HG02884 (cell line): Measurements from ENCODE around the gene TMEM8B.
"Not testable (repeated sequence)": the region's sequence is repeated elsewhere in the genome, so short reads cannot be mapped to it uniquely, and the experiment has no call there.

Experiments used
- ATAC-seq: cut with Tn5 transposase; IDR thresholded peaks from one replicate; pipeline ENCODE4 v1.9.1; 2021; ENCODE audit warnings: mild to moderate bottlenecking, moderate library complexity; ENCODE audit not compliant: unreplicated experiment

TMEM8B gene

GRCh38 chr9:35862328-35862727 is 33.3 kb downstream of the TMEM8B start:
- ATAC-seq = no peak

GRCh38 chr9:35863583-35863982 is 34.6 kb downstream of the TMEM8B start:
- ATAC-seq = no peak

- no peak for ATAC-seq
These were observed 35.7 kb downstream of the TMEM8B start for GRCh38 chr9:35864695-35865255.

- no peak for ATAC-seq
These were observed 38.5 kb downstream of the TMEM8B start for GRCh38 chr9:35867538-35867937.

GRCh38 chr9:35868933-35869332 is 39.9 kb downstream of the TMEM8B start:
- ATAC-seq = no peak

- no peak for ATAC-seq
These were observed 40.7 kb downstream of the TMEM8B start for GRCh38 chr9:35869621-35870216.

- ATAC-seq = no peak
These were observed 41.4 kb downstream of the TMEM8B start, which contains the start of gene OR13J1 for GRCh38 chr9:35870351-35870923. TSS of gene OR13J1 (minus strand) at chr9:35870401. CDS start at chr9:35870401, 0 bp downstream.

GRCh38 chr9:35871545-35871944 is 42.5 kb downstream of the TMEM8B start:
- no peak for ATAC-seq

GRCh38 chr9:35872505-35872904 is 43.5 kb downstream of the TMEM8B start:
- no peak for ATAC-seq

- ATAC-seq = no peak
These were observed 53.3 kb downstream of the TMEM8B start for GRCh38 chr9:35882263-35882848.

GRCh38 chr9:35882996-35883395 is 54.0 kb downstream of the TMEM8B start:
- no peak for ATAC-seq

- not testable (repeated sequence) for ATAC-seq
These were observed 55.9 kb downstream of the TMEM8B start for GRCh38 chr9:35884908-35885307.

- no peak for ATAC-seq
These were observed 62.6 kb downstream of the TMEM8B start for GRCh38 chr9:35891646-35892045.

- no peak for ATAC-seq
These were observed 63.0 kb downstream of the TMEM8B start for GRCh38 chr9:35892051-35892450.

- ATAC-seq = no peak
These were observed 67.5 kb downstream of the TMEM8B start for GRCh38 chr9:35896570-35896969.

- ATAC-seq = not testable (repeated sequence)
These were observed 68.5 kb downstream of the TMEM8B start for GRCh38 chr9:35897376-35898099.

GRCh38 chr9:35898337-35898736 is 69.3 kb downstream of the TMEM8B start:
- ATAC-seq = no peak

- no peak for ATAC-seq
These were observed 70.0 kb downstream of the TMEM8B start for GRCh38 chr9:35899021-35899420.

- ATAC-seq = no peak
These were observed 74.0 kb downstream of the TMEM8B start for GRCh38 chr9:35903049-35903448.

- no peak for ATAC-seq
These were observed 75.3 kb downstream of the TMEM8B start for GRCh38 chr9:35904338-35904737.

GRCh38 chr9:35905051-35905781 is 76.2 kb downstream of the TMEM8B start:
- ATAC-seq = no peak
